OCI-M1 (cell line): ENCODE measurements around the gene GJB1.
"Not testable (repeated sequence)": the region's sequence is repeated elsewhere in the genome, so short reads cannot be mapped to it uniquely, and the experiment has no call there.

Experiments
- DNase-seq: peaks from one replicate; lab custom pipeline; 2025; lab: John Stamatoyannopoulos, UW

Gene GJB1

GRCh38 chrX:71222929-71223328, at the start of gene GJB1:
Gene GJB1, plus strand, starts transcription at chrX:71223224. Its CDS starts 484 bp downstream, at chrX:71223708.
- DNase-seq, result no peak

- no peak for DNase-seq
Measured at GRCh38 chrX:71173440-71173839, 49.6 kb upstream of the GJB1 start.

GRCh38 chrX:71174795-71175194, 48.2 kb upstream of the GJB1 start:
- DNase-seq, result no peak

GRCh38 chrX:71175531-71175930, 47.5 kb upstream of the GJB1 start:
- no peak for DNase-seq

- DNase-seq, result no peak
Measured at GRCh38 chrX:71177327-71177726, 45.7 kb upstream of the GJB1 start.

- DNase-seq, result peak; percentile 80
Measured at GRCh38 chrX:71178908-71179307, 44.1 kb upstream of the GJB1 start.

- not testable (repeated sequence) for DNase-seq
Measured at GRCh38 chrX:71180579-71181265, 42.3 kb upstream of the GJB1 start.

GRCh38 chrX:71181558-71181909, 41.5 kb upstream of the GJB1 start:
- DNase-seq, result peak; percentile 82

- DNase-seq, result peak; percentile 97
Measured at GRCh38 chrX:71181910-71182799, 40.9 kb upstream of the GJB1 start.

GRCh38 chrX:71182871-71183270, 40.2 kb upstream of the GJB1 start:
- peak; percentile 20 for DNase-seq

GRCh38 chrX:71183341-71183740, 39.7 kb upstream of the GJB1 start:
- DNase-seq, result no peak

GRCh38 chrX:71184092-71184491, 38.9 kb upstream of the GJB1 start:
- DNase-seq, result no peak

GRCh38 chrX:71184803-71185495, 38.1 kb upstream of the GJB1 start:
- DNase-seq, result no peak

GRCh38 chrX:71191248-71191647, 31.8 kb upstream of the GJB1 start:
- DNase-seq, result no peak

- peak; percentile 23 for DNase-seq
Measured at GRCh38 chrX:71195964-71196649, 26.9 kb upstream of the GJB1 start.

- DNase-seq, result peak; percentile 61
Measured at GRCh38 chrX:71198066-71198465, 25.0 kb upstream of the GJB1 start.

GRCh38 chrX:71199252-71200008, 23.6 kb upstream of the GJB1 start:
- DNase-seq, result no peak

- DNase-seq, result no peak
Measured at GRCh38 chrX:71210816-71211215, 12.2 kb upstream of the GJB1 start.

- no peak for DNase-seq
Measured at GRCh38 chrX:71212536-71212935, 10.5 kb upstream of the GJB1 start.

- DNase-seq, result no peak
Measured at GRCh38 chrX:71214152-71214551, 8.9 kb upstream of the GJB1 start.

GRCh38 chrX:71214604-71215337, 8.3 kb upstream of the GJB1 start:
- no peak for DNase-seq
